ENCODE data around the gene UBAP2. TPM values are rescaled to one million over a fixed set of nuclear protein-coding genes. Genes with fewer than 3 reads are reported as not detected.

Gene UBAP2
- total and polyA plus RNA-seq, 2 of the 4 experiments (the other 2 are of a cell fraction) = 12.9 to 25.5 TPM

DNA sequence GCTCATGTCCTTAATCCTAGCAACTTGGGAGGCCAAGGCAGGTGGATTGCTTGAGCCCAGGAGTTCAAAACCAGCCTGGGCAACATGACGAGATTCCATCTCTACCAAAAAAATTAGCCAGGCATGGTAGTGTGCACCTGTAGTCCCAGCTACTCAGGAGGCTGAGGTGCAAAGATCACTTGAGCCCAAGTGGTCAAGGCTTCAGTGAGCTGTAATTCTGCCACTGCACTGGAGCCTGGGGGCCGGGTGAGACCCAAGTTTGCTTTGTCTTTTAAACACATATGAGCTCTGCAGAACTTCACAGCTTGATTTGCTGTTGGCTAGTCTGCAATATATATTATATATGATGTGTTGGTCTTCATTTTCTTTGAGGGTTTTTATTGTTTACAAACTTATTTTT is 141.9 kb downstream of the UBAP2 start:
- intact Hi-C loops (cut with micrococcal nuclease) = no loop called here
- no peaks in the 10 kb centered on the region for H3K9me3 ChIP-seq (ENCODE audit: control insufficient read depth, insufficient read depth, low read length)
- CTCF ChIA-PET = interaction anchor here (0.5 kb wide), 1 partner anchor 14 kb away, joined by 3 read pairs; no protein-coding TSS in a partner anchor

More for the DNA sequence above, 141.9 kb downstream of the UBAP2 start:
- Histone ChIP-seq H2BK120ac (ENCODE audit: low read depth, low read length) (no peak overlapping the region), H3K18ac (ENCODE audit: low read depth, low read length) (no peak overlapping the region), H3K14ac (replicated peaks; ENCODE audit: low read depth, low read length) (no peak overlapping the region), H4K8ac (ENCODE audit: low read depth in 2 of 2, low read length in 2 of 2) (no peak overlapping the region), H3K27me3 (ENCODE audit: control insufficient read depth, insufficient read depth, low read length) (no peaks in the 10 kb centered on the region), H4K5ac (ENCODE audit: low read depth, low read length) (no peak overlapping the region), H3K4me2 (ENCODE audit: low read depth, low read length) (no peak overlapping the region), H3K56ac (ENCODE audit: extremely low read depth, insufficient read depth, low read length) (no peak overlapping the region), H3K4me1 (ENCODE audit: control insufficient read depth, insufficient read depth, low read length) (no peaks in the 10 kb centered on the region), H3K23ac (ENCODE audit: low read depth, low read length) (no peak overlapping the region), H3K9ac (ENCODE audit: low read depth, low read length) (no peak overlapping the region), H2BK20ac (ENCODE audit: low read depth, low read length) (no peak overlapping the region), H2AK9ac (replicated peaks; ENCODE audit: low read depth, low read length, poor library complexity) (no peak overlapping the region), H2BK5ac (ENCODE audit: low read depth, low read length, poor library complexity, severe bottlenecking) (no peak overlapping the region), H3K9me1 (ENCODE audit: insufficient read depth, low read length) (peaks cover 10% of the 10 kb centered on the region), H3K79me1 (ENCODE audit: low read depth in 1 of 2, low read length in 2 of 2) (peaks cover 37 to 74% of the 10 kb centered on the region in 2 experiments), H3K27ac (ENCODE audit: insufficient read depth, low read length) (no peak overlapping the region), H3K4me3 (ENCODE audit: insufficient read depth, low read depth, low read length) (no peak overlapping the region), H4K20me1 (ENCODE audit: insufficient read depth, low read length) (peaks cover 65% of the 10 kb centered on the region), H4K91ac (ENCODE audit: insufficient read depth, low read depth, low read length) (no peak overlapping the region), H2AFZ (replicated peaks; ENCODE audit: low read length, poor library complexity) (no peak overlapping the region), H3K4ac (ENCODE audit: low read depth, low read length) (no peak overlapping the region), H2AK5ac (ENCODE audit: low read depth, low read length) (no peak overlapping the region), H3K36me3 (ENCODE audit: control insufficient read depth, insufficient read depth, low read length) (peaks cover 8% of the 10 kb centered on the region), H2BK15ac (ENCODE audit: low read depth, low read length) (no peak overlapping the region)
- in situ Hi-C loops (cut with MboI; ENCODE audit: low sequenced_read_pairs) = no loop called here
- no CpG with 5 or more reads among the region's 2 CpGs for WGBS, 2 experiments (ENCODE audit: extremely low coverage in 2 of 2, insufficient read length in 1 of 2)
- DNase-seq (no peak), ATAC-seq (ENCODE audit: low read depth) (no peak)
- TF ChIP-seq CHD1 (IDR thresholded peaks at IDR 0.05; ENCODE audit: low read depth, low read length) (no peak), MXI1 (IDR thresholded peaks at IDR 0.05; ENCODE audit: borderline replicate concordance, low read depth, low read length) (no peak), BHLHE40 (IDR thresholded peaks at IDR 0.05; ENCODE audit: low read depth, low read length) (no peak), RCOR1 (IDR thresholded peaks at IDR 0.05; ENCODE audit: insufficient replicate concordance, low read length) (no peak), ELK1 (IDR thresholded peaks at IDR 0.05; ENCODE audit: borderline replicate concordance, low read depth, low read length) (no peak), POLR2A (IDR thresholded peaks at IDR 0.05; ENCODE audit: low read depth, low read length) (no peak), CTCF (conservative IDR thresholded peaks at IDR 0.05; ENCODE audit: low read depth, low read length) (no peak), MAFK (IDR thresholded peaks at IDR 0.05; ENCODE audit: low read depth, low read length) (no peak), MAZ (IDR thresholded peaks at IDR 0.05; ENCODE audit: borderline replicate concordance, low read depth, low read length) (no peak), RFX5 (IDR thresholded peaks at IDR 0.05; ENCODE audit: low read depth, low read length) (no peak), RAD21 (IDR thresholded peaks at IDR 0.05; ENCODE audit: low read length) (no peak), SMC3 (IDR thresholded peaks at IDR 0.05; ENCODE audit: low read depth, low read length) (no peak), CEBPB (IDR thresholded peaks at IDR 0.05; ENCODE audit: low read depth, low read length) (no peak), NFE2L2 (IDR thresholded peaks at IDR 0.05; ENCODE audit: low read depth, low read length) (no peak), FOS (IDR thresholded peaks at IDR 0.05; ENCODE audit: low read depth, low read length) (no peak)
- TF ChIP-seq, protein P1, sequence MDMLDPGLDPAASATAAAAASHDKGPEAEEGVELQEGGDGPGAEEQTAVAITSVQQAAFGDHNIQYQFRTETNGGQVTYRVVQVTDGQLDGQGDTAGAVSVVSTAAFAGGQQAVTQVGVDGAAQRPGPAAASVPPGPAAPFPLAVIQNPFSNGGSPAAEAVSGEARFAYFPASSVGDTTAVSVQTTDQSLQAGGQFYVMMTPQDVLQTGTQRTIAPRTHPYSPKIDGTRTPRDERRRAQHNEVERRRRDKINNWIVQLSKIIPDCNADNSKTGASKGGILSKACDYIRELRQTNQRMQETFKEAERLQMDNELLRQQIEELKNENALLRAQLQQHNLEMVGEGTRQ (IDR thresholded peaks at IDR 0.05; ENCODE audit: low read depth, low read length) = no peak
- BruUV-seq (replicated peaks) = no TSS peak
- dilution Hi-C loops (cut with HindIII; ENCODE audit: low sequenced_read_pairs, unreplicated experiment) = no loop called here
- POLR2A ChIA-PET (ENCODE audit: unreplicated experiment) = no interaction called here
